ENCODE measurements around the gene TACO1. TPM values are rescaled to one million over a fixed set of nuclear protein-coding genes. Genes with fewer than 3 reads are reported as not detected.

The TACO1 gene
- total RNA-seq, 4 donors from 2014 or later, result 7.6 to 16.6 (median 12.7) TPM

DNA sequence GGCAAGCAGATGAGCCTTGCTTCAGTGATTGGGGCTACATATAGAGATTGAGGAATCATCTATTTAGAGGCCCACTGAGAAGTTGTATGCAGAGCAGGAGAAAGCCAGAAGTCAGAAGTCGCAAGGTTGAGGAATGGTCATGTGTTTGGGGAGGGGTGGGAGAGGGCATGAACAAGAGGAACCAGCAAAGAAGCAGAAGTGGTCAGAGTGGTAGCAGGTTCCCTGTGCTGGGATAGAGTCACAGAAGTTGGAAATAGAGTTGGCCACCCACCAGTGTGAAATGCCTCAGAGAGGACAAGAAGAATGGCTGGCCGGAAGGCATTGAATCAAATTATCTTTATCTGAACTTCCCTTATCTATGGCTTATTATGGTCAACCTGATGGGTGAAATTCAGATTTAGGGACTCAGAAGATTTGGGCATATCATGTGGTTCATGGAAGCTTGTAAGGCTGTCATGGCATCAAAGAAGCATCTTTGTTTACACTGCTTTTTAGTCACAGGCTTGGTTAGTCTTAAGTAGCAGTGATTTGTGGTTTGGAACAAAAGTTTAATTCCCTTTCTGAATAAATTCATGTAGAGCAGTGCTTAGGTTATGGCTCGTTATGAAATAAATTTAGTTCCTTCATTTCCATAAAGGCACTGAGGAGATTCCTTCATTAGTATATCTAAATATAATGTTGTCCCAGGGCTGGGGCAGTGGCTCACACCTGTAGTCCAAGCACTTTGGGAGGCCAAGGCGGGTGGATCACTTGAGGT lies 41.2 kb downstream of the TACO1 start:
- WGBS, 2 donors, result 82 to 83% methylated on average over 4 of the region's 4 CpGs
- Histone ChIP-seq H3K36me3 (peaks cover 0 to 64% (median 5%) of the 10 kb centered on the region in 3 donors), H3K27me3 (no peaks in the 10 kb centered on the region), H3K4me1 (peaks cover 0 to 8% (median 5%) of the 10 kb centered on the region in 3 donors), H3K27ac (peak overlapping the region in 1 of 4 donors; percentile 38), H3K4me3 (no peak overlapping the region), H3K9me3 (no peaks in the 10 kb centered on the region)
- DNase-seq, result no peak
- TF ChIP-seq, protein P1, sequence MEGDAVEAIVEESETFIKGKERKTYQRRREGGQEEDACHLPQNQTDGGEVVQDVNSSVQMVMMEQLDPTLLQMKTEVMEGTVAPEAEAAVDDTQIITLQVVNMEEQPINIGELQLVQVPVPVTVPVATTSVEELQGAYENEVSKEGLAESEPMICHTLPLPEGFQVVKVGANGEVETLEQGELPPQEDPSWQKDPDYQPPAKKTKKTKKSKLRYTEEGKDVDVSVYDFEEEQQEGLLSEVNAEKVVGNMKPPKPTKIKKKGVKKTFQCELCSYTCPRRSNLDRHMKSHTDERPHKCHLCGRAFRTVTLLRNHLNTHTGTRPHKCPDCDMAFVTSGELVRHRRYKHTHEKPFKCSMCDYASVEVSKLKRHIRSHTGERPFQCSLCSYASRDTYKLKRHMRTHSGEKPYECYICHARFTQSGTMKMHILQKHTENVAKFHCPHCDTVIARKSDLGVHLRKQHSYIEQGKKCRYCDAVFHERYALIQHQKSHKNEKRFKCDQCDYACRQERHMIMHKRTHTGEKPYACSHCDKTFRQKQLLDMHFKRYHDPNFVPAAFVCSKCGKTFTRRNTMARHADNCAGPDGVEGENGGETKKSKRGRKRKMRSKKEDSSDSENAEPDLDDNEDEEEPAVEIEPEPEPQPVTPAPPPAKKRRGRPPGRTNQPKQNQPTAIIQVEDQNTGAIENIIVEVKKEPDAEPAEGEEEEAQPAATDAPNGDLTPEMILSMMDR (IDR thresholded peaks at IDR 0.05), result no peak
- TF ChIP-seq POLR2A (IDR thresholded peaks at IDR 0.05), result no peak
- intact Hi-C loops (cut with DNase I), result no loop called here

DNA sequence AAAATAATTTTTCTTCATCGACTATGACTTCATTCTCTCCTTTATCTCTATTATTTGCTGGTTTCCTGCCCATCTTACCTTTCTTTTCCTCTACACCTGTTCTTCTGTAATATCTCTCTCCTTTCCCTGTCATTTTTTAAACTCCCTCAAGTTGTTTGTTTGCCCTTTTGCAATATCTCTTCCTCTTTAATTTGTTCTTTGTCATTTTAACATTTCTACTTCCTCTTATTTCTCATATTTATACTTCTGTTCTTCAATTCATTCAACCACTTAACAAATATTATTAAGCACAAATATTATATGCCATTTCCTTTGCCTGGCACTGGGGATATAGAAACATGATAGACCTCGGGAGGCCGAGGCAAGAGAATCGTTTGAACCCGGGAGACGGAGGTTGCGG lies 44.2 kb downstream of the TACO1 start:
- 84 to 88% methylated on average over 5 to 7 of the region's 7 CpGs for WGBS, 2 donors

DNA sequence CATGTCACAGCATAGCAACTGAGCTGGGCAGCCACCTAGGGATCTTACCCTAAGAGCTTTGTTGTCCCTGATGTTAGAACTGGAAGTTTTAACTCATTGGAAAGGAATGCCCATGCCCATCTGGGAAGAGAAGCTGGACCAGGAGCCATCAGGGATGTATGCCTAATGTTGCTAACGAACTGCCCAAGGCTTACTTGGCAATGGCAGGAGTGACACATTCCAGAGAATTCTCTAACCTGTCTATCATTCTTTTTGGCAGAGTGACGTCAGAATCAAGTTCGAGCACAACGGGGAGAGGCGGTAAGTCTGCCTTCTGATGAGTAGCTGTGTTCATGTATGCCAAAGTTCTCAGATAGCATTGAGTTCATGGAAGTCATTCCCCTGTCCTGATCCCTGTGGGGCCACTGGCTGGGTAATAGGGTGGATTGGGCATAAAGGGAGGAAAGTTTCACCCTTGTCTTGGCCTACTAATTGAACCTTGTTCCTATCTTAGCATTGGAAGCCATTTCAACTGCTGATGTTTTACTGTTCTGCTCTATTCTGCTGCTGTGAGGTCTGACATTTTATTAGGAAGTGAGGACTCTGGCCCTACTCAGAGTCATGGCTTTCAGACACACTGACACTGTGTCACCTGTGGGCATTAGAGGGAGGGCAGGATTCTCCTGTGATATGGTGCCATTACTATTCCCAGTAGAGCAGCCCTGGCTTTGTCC lies 45.2 kb downstream of the TACO1 start:
- 46 to 57% methylated on average over 3 to 5 of the region's 5 CpGs for WGBS, 2 donors
- intact Hi-C loops (cut with DNase I), result no loop called here
- TF ChIP-seq, protein P1 (IDR thresholded peaks at IDR 0.05), result no peak
- TF ChIP-seq POLR2A (IDR thresholded peaks at IDR 0.05), result no peak
- no peaks in the 10 kb centered on the region for H3K9me3 ChIP-seq
- H3K36me3 ChIP-seq, result peaks cover 0 to 80% (median 0%) of the 10 kb centered on the region in 3 donors
- no peak for DNase-seq
- no peak overlapping the region for H3K4me3 ChIP-seq
- peaks cover 0 to 8% (median 5%) of the 10 kb centered on the region in 3 donors for H3K4me1 ChIP-seq
- peak overlapping the region in 1 of 4 donors; percentile 39 for H3K27ac ChIP-seq
- no peaks in the 10 kb centered on the region for H3K27me3 ChIP-seq

More for the DNA sequence above, 44.2 kb downstream of the TACO1 start:
- no peak for TF ChIP-seq POLR2A (IDR thresholded peaks at IDR 0.05)
- TF ChIP-seq, protein P1 (IDR thresholded peaks at IDR 0.05), result no peak
- no peaks in the 10 kb centered on the region for H3K9me3 ChIP-seq
- H3K27ac ChIP-seq, result no peak overlapping the region
- intact Hi-C loops (cut with DNase I), result no loop called here
- DNase-seq, result no peak
- peaks cover 0 to 72% (median 0%) of the 10 kb centered on the region in 3 donors for H3K36me3 ChIP-seq
- H3K27me3 ChIP-seq, result no peaks in the 10 kb centered on the region
- H3K4me3 ChIP-seq, result no peak overlapping the region
- H3K4me1 ChIP-seq, result peaks cover 0 to 8% (median 5%) of the 10 kb centered on the region in 3 donors

DNA sequence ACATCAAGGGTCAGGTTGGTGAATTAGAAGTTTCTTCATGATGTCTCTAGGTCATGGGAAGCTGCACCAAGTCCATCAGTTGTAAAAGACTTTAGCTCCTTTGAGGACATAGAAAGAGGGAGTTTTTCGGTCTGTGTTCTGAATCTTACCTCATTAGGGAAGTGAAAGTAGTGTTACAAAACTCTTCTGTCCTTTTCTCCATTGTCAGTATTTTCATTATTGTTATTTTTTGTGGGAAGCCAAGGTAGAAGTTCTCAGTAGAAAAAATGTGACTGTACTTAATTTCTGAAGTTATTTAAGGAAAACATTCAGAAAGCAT lies 45.8 kb downstream of the TACO1 start:
- H3K36me3 ChIP-seq, result peaks cover 0 to 84% (median 0%) of the 10 kb centered on the region in 3 donors
- intact Hi-C loops (cut with DNase I), result no loop called here
- 60 to 100% methylated on average over 1 of the region's 1 CpG for WGBS, 2 donors
- no peak overlapping the region for H3K4me3 ChIP-seq
- H3K9me3 ChIP-seq, result no peaks in the 10 kb centered on the region
- peaks cover 0 to 8% (median 5%) of the 10 kb centered on the region in 3 donors for H3K4me1 ChIP-seq
- H3K27me3 ChIP-seq, result no peaks in the 10 kb centered on the region
- DNase-seq, result no peak
- no peak for TF ChIP-seq POLR2A (IDR thresholded peaks at IDR 0.05)
- TF ChIP-seq, protein P1 (IDR thresholded peaks at IDR 0.05), result no peak
- peak overlapping the region in 1 of 4 donors; percentile 39 for H3K27ac ChIP-seq

Data from esophagus squamous epithelium (tissue), 5 donors.